HCT116 (cell line): Measurements from ENCODE around the gene SAC3D1.
A peak's percentile ranks its signal among the peaks of the same experiment; 100 is the strongest.

Source experiments
- EZH2 ChIP-seq: fragments of 200-600 bp; sonication (generic); IDR thresholded peaks from 2 replicates; pipeline ENCODE4 v1.6.1; 2017; ENCODE audit warnings: antibody characterized with exemption, mixed run types
- POLR2A ChIP-seq: IDR thresholded peaks from 2 replicates; pipeline ENCODE4 v1.7.0; 2011; ENCODE audit warnings: borderline replicate concordance; ENCODE audit not compliant: insufficient read depth, insufficient read length; ENCODE audit errors: extremely low read depth
- ZNF274 ChIP-seq: fragments of 200-500 bp; sonication (Bioruptor generic); IDR thresholded peaks from 2 replicates; pipeline ENCODE4 v1.6.1; 2014; ENCODE audit warnings: mild to moderate bottlenecking, low read depth, low read length, inconsistent platforms
- TF ChIP-seq, protein P1 (sequence below), 3 experiments: fragments of 200-600 bp in 1 of 3; sonication (generic) in 1 of 3; IDR thresholded peaks in 2 of 3; conservative IDR thresholded peaks in 1 of 3; 2 replicates each; pipeline ENCODE4 v1.5.1; 2012 to 2017; ENCODE audit warnings: low read depth in 2 of 3, low read length in 2 of 3, antibody characterized with exemption in 1 of 3, borderline replicate concordance in 1 of 3, control low read depth in 1 of 3, mild to moderate bottlenecking in 1 of 3, mixed read lengths in 1 of 3, mixed run types in 1 of 3, moderate library complexity in 1 of 3; ENCODE audit not compliant: insufficient read depth in 1 of 3

DNA sequence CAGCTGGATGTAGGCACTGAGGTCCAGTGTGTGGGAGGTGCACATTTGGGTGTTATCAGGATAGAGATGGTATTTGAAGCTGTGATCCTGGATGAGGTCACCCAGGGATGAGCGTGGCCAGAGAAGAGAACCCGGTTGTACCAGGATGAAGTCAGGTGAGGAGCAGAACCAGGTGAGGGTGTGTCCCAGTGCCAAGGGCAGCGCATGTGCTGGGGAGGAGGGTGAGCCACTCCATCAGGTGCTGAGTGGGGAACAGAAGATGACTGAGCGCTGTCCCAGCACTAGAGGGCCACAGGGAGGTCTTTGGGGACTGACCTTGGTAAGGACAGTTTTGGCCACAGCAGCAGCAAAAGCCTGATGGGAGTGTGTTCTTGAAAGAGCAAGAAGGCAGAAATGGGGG is 24.3 kb upstream of the SAC3D1 start:
- TF ChIP-seq, protein P1, sequence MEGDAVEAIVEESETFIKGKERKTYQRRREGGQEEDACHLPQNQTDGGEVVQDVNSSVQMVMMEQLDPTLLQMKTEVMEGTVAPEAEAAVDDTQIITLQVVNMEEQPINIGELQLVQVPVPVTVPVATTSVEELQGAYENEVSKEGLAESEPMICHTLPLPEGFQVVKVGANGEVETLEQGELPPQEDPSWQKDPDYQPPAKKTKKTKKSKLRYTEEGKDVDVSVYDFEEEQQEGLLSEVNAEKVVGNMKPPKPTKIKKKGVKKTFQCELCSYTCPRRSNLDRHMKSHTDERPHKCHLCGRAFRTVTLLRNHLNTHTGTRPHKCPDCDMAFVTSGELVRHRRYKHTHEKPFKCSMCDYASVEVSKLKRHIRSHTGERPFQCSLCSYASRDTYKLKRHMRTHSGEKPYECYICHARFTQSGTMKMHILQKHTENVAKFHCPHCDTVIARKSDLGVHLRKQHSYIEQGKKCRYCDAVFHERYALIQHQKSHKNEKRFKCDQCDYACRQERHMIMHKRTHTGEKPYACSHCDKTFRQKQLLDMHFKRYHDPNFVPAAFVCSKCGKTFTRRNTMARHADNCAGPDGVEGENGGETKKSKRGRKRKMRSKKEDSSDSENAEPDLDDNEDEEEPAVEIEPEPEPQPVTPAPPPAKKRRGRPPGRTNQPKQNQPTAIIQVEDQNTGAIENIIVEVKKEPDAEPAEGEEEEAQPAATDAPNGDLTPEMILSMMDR (IDR thresholded peaks at IDR 0.05 in 2 of 3, conservative IDR thresholded peaks at IDR 0.05 in 1 of 3; ENCODE audit: borderline replicate concordance in 1 of 3, insufficient read depth in 1 of 3, low read depth in 2 of 3, low read length in 2 of 3) = peak in 2 of 3 experiments; percentile 11 to 22; a peak in 2 of 6 replicates
- TF ChIP-seq EZH2 (no peak), POLR2A (no peak), ZNF274 (no peak)
